HG02943 (cell line): ENCODE measurements around the gene KIF13A.
"Not testable (repeated sequence)": the region's sequence is repeated elsewhere in the genome, so short reads cannot be mapped to it uniquely, and the experiment has no call there.

Experiments
- ATAC-seq: cut with Tn5 transposase; IDR thresholded peaks from one replicate; pipeline ENCODE4 v1.9.1; 2021; ENCODE audit warnings: mild to moderate bottlenecking, low read depth, moderate library complexity; ENCODE audit not compliant: unreplicated experiment

Gene KIF13A

DNA sequence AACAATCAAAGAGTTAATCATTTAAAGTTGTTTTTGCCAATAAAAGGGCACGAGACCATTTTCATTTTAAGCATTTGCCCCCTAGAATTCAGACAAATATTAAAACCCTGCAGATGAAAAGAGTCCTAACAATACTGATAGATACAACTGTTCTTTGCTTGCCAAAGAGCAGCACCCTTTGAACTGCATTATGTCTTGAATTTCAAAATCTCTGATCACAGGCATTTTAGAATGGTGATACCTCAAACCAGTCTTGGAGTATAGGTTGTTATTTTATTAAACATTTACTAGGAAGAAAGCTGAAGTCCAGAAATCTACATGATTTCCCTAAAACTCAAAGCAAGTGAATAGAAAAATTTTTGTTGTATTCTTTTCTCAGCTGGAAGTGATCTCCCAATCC is 108.7 kb downstream of the KIF13A start:
- no peak for ATAC-seq

DNA sequence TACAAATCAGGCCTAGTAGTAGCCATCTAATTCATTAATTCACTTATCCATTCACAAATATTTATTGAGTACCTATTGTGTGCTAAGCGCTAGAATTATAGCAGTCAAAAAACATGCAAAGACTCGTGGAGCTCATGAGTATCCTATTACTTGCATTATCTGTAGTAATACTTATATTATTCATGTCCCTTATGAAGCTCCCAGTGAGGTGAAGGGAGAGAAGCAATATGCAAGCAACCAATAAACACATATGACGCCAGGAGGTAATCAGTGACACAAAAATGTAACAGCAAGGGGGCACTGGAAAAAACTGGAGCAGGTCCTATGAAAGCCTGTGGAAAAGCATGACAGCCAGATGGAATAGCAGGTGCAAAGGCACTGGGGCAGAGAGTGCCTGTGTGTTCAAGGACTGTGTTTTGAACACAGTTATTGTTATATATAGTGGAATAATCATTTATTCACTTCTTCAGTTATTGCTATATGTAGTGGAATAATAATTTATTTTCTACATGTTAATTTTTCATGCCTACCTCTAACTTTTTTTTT is 109.5 kb downstream of the KIF13A start:
- ATAC-seq = no peak

DNA sequence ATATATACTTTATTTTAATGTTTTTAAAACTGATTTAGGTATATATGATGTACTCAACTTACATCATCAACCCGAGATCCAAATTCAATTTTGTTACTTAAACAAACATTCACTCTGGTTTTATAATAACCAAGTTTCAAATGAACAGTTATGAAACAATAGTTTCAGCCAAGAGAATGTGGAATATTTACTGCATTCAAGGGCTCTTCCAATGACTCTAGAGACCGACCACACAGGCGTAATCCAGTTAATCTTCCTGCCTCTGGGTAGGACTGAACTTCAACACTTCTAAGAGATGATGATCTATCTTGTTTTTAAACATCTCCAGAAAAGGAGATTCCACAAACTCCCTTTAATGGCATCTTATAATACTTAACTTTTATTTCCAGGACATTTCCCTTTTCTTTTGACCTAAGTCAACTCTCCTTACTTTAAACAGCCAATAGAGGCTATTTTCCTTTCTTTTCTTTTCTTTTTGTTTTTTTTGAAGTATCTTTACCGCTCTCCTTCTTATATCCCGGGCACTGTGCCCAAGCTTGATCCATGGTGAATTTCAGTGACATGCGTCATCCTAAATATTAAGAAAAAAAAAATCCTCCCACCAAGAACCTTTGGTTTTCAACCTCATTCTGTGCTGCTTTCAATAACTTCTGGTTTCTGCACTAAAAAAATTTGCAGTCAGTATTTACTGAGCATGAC is 110.1 kb downstream of the KIF13A start:
- ATAC-seq = no peak

DNA sequence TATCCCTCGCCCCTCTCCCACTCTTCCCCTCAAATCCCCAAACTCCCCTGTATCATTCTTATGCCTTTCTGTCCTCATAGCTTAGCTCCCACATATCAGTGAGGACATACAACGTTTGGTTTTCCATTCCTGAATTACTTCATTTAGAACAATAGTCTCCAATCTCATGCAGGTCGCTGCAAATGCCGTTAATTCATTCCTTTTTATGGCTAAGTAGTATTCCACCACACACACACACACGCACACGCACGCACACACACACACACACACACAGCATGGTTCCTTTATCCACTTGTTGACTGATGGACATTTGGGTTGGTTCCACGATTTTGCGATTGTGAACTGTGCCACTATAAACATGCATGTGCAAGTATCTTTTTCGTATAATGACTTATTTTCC is 112.7 kb downstream of the KIF13A start:
- no peak for ATAC-seq

DNA sequence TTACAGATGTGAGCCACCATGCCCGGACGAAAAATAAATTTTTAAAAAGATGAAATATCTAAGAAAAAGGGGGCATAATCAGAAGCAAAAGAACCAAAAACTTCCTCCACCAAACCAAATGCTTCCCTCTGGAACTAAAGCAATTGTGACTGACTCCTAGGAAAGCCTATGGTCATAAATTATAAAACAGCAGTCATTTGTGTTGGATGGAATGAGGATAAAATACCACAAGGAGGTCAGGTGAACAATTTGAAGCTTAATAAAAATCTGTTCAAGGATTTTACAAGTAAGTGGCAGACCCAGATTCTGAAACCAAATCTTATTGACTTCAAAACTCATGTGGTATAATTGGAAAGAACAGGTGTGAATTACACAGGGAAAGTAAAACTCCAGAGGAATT is 114.5 kb downstream of the KIF13A start:
- ATAC-seq = no peak

DNA sequence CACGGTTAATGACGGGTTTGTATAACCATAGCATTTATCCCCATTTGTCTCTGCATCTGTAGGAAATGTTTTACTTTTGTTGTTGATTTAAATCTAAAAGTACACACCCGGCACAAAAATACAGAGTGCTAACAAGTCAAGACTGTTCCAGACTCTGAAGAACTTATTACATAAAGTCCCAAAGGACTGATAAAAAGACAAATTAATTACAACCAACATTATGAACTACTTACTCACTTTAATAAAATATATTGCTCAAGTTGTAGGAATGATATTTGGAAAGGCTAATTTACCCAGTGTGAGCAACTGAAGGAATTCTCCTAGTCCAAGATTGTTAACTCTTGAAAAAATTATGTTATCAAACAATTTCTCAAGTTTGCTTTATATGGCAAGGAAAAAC is 115.6 kb downstream of the KIF13A start:
- no peak for ATAC-seq

DNA sequence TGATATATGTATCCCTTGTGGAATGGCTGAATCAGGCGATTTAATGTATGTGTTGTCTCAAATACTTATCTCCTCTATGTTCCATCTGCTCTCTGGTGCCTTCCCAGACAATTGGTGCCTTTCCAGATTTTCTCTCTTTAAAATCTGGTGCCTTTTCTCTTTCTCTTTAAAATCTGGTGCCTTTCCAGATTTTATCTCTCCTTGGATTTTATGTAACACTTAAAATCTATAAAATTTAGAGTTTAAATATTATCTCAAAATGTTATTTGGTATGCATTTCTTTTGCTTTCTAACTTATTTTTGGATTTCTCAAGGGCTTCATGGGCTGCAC is 116.3 kb downstream of the KIF13A start:
- no peak for ATAC-seq

DNA sequence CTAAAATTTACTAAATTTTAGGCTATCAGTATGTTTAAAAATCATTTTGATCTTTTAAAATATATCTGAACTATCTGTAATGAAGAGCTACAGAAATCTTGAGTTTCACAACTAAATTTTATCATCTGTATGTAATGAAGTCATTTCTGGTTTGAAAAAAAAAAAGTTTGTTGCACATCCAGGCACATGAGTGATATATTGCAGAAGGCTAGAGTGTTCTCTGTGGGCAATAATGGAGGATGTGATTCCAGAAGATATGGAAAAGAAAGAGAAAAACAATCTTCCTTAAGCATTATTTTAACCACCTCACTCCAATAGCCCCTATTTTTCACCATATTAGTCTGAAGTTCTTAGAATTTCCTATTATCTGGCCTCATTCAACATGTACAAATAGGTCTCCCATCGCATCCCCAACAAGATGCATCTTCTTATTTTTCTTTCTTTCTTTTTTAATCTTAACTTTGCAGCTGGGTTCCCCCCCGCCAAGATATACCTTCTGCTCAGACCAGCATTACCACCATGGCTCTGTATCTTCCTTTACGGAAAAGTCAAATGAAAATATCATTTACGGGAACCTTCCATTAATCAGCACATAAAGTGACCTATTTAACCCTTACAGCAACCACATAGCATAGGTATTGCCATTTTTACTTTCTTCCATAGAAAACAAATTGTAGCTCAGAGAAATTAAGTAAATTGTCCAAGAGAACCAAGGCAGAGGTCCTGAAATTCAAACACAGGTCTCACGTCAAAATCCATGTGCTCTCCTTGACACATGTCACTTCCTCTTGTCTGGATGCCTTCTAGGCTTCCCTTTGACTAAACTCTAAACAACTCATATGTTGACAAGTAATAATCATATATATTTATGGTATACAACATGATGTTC is 116.9 kb downstream of the KIF13A start:
- no peak for ATAC-seq

DNA sequence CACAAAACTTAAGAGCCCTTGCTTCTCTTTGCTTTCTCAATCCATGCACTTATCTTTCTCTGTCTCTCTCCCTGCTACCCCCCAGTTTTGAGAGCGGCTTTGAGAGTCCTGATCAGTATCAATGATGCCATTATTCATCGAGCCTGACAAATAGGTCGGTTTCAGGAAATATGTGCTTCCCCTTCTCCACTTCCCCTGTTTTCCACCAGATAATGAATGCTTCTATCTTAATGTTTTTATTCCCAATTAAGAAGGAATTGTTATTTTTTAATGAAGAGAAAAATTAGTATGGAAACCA is 117.7 kb downstream of the KIF13A start:
- no peak for ATAC-seq

DNA sequence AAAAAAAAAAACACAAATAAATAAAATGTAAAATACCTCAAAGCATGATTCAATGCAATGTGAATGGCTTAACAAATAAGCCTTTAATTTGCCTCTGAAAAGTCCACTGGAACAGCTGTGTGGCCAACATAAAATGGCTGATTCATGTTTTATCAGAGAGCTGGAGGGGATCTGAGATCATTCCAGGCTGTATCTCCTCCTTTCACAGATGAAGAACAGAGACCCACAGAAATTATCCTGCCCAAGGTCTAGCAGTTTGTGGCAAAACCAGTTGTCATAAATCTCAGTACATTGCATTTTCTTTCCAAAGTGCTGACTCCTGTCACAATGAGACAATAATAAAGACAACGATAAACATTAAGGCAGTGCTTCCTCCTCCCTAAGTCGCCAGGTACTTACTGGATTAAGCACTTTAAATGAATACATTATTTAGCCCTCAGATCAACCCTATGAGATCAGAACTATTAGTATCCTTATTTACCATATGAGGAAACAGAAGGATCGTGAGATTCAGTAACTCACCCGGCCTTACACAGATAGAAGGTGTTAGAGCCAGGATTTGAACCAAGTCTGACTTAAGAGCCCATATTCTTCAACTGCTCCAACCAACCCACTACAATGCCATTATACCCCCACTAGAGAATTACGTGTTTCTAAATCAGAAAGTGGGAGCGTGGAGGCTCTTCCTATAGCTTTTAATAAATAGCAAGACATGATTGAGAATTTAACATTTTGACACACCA is 118.3 kb downstream of the KIF13A start:
- no peak for ATAC-seq

DNA sequence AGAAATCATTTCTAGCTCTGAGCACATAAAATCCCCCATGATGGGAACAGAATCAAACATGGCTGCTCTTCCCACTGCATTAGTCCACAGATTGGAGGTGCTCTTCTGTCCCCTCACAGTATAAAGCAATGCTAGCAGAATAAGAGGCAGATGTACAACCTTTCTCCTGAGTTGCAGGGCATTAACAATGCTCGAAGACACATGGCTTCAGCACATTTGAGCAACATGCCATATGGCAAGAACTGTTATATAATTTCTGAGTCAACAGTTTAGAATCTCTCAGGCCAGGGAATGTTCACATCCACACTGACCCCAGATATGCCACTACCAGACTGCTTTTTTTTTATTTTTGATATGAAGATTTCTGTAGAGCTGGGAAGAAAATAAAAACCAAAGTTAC is 119.6 kb downstream of the KIF13A start:
- no peak for ATAC-seq

DNA sequence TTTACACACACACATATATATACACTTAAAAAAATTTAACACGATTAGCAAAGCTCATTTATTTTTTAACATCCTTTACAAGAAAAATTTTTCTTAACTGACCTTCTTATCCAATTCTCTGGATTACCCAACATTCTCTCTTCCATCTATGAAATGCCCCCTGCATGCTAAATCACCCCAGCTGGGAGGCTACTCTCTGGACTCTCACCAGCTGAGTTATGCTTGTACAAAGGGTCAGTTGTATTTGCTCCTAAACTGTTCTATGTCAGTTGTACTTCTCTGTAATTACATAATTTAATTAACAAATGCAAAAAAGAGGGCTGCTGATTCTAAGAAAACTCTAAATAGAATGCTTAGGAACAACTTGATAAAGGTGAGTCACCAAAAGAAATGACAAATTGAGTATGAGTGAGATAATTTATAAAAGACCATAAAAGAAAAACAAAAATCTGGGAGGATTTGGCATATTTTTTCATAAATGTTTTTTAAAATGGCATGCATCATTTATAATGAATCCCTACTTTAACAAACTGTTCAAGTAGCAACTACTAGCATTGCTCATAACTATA is 120.5 kb downstream of the KIF13A start:
- no peak for ATAC-seq

DNA sequence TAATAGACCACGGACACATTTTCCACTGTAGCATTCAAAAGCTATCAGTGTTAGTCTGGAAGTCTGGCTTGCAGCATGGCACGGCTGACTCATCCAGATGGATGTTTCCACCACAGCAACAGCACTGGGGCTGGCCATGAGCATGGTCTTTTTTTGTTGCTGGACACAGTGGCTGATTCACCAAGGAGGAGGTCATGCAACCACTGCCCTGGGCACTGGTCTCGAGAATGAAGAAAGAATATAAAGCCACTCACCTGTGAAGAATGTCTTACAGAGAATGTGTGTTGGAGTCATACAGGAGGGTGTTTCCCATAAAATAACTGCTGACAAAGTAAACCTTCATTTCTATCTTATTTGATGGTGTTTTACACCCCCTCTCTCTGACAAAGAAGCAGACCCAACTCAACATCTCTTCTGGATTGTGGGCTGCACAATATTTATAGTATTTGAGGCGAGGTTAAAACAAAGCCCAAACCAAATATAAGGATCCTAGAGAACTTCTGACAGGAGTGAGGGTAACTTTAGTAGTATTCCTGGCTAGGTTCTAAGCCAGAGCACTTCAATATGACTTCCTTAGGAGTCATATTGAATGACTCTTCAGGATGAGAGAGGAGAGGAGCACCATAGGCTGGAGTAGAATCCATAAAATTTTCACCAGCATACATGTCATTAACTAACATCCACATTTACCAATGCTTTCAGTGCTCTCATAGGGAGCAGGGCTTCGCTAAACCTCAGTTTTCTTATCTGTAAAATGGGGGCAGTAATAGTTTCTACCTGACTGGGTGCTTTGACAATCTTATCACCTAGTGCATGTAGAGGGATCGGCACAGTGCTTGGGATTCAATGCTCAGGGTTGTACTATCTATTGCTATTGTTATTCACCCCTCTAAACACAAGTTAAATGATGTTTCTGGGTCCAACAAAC is 121.4 kb downstream of the KIF13A start:
- no peak for ATAC-seq

DNA sequence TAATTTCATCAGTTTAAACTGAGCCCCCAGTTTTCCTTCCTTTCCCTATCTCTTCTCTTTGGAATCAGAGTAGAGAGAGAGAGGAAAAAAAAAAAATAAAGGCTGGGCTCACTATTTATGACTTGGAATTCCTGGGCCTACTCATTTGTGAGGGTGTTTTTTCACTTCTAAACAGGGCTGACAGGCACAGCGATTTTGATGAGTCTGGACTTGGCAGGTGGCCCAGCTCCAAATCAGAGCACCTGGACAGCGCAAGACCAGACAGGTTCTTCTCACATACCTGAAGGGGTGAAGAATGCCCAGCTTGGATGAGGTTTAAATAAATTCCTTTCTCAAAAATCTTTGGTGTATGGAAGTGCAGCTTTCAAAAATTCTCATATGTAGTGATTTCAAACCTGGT is 122.2 kb downstream of the KIF13A start:
- ATAC-seq = no peak

DNA sequence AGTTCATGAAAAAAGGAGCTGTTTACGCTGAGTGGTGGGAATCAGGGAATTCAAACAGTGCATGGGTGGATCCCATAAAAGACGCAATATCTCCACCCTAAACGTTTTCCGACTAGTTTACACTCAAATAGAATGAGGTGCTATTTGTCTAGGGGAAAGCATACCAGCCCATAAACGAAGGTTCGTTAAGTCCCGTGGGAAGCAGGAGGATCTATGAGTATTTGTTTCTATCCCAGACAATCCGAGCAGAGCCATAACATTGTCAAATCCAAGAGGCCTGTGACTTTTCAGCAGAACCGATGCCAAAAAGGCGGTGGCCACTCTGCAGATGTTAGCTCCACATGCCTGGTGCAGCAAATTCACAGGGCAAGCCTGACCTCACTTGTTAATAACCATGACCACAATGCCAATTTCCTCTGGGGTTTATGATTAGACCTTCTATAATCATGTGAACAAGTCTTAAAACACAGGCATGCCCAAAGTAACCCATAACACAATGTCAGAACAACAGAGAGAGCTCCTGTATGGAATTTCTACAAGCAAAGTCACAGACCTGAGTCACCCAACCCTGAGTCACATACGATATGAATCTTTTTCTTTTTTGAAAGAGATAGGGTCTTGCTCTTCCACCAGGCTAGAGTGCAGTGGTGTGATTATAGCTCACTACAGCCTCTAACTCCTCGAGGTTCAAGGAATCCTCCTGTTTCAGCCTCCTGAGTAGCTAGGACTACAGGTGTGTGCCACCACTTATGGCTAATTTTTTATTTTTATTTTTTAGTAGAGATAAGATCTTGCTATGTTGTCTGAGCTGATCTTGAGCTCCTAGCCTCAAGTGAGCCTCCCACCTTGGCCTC is 123.3 kb downstream of the KIF13A start:
- no peak for ATAC-seq

DNA sequence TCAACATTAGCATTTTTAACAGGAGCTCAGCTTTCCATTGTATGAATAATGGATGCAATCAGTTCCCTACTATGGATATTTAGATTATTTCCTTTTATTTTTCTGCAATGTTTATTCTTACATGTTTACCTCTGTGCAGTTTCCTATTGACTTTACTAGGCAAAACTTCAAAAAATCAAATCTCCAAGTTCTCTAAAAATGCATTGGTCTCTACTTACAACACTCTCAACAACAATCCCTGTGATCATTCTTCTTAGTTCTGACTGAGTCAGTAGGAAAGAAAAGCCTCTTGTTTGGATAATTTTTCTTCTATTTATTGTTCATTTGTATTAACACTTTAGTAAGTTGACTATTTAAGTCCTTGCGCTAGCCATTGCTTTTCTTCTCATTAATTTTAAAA is 126.1 kb downstream of the KIF13A start:
- no peak for ATAC-seq

DNA sequence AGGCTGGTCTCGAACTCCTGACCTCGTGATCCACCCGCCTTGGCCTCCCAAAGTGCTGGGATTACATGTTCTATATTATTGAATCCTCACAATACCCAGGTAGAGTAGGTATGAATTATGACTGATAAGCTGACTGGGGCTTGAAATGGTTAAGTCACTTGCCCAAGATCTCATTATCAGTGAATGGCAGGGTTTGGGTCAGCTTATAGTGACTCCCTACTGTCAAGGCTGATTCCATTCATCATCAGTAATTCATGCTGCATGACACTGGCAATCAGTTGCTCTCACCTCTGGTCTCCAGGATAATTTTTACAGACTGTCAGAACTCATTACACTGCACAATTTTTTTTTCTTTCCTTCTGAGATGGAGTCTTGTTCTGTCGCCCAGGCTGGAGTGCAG is 127.6 kb downstream of the KIF13A start:
- no peak for ATAC-seq

DNA sequence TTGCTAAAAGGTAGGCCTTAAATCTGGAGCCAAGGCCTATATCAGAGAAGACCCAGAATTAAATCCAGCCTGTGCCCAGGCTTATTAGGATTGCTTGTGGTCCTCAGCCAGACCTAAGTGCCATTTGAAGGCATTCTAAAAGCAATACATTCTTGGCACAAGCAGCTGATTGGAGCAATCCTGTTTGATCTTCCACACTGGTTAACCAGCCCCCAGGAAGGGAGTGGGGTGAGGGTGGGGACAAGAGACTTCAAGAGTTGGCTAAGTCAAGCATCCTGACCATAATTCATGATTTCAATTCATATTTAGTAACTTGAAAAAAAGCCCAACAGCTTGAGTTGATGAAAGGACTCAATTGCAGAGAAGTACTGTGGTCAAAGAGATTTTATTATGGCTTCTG is 128.9 kb downstream of the KIF13A start:
- ATAC-seq = no peak

DNA sequence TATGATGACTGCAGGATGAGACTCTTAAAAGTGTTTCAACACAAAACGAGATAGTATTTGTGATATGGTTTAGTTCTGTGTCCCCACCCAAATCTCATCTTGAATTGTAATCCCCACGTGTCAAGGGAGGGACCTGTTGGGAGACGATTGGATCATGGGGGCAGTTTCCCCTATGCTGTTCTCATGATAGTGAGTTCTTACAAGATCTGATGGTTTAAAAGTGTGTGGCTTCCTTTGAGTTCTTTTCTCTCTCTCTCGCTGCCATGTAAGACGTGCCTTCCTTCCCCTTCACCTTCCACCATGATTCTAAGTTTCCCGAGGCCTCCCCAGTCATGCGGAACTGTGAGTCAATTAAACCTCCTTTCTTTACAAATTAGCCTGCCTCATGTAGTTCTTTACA is 130.2 kb downstream of the KIF13A start:
- ATAC-seq = not testable (repeated sequence)
